GM23248 (cell line): Measurements from ENCODE around the gene CREB5.

Source experiments
- EZH2 ChIP-seq: fragments of 200-600 bp; sonication (generic); IDR thresholded peaks from 2 replicates; pipeline ENCODE4 v1.6.1; 2018; ENCODE audit warnings: antibody characterized with exemption, mild to moderate bottlenecking; ENCODE audit not compliant: insufficient read depth, poor library complexity, severe bottlenecking
- EZH2phosphoT487 ChIP-seq: fragments of 200-600 bp; sonication (generic); IDR thresholded peaks from 2 replicates; pipeline ENCODE4 v1.6.1; 2018; ENCODE audit warnings: antibody characterized with exemption, moderate library complexity, mild to moderate bottlenecking, low read depth; ENCODE audit not compliant: insufficient read depth

- TF ChIP-seq EZH2 (no peak), EZH2phosphoT487 (no peak)
Measured at GRCh38 chr7:28682801-28683200, 270.5 kb downstream of the CREB5 start.
